AG04449 (cell line): ENCODE measurements around the gene MAP3K4.
A peak's percentile ranks its signal among the peaks of the same experiment; 100 is the strongest.

Source experiments
- CTCF ChIA-PET: fragments of 350-600 bp; formaldehyde crosslinking; extraction: SDS; loops from one replicate; lab custom pipeline; 2021; ENCODE audit warnings: antibody characterized with exemption; lab: Yijun Ruan, JAX
- POLR2A ChIA-PET: fragments of 400-600, 350-600 bp; formaldehyde crosslinking; extraction: SDS; loops from one replicate; lab custom pipeline; 2020; ENCODE audit warnings: antibody characterized with exemption, inconsistent platforms; lab: Yijun Ruan, JAX
- DNase-seq: peaks from one replicate; pipeline ENCODE4 v3.0.0-alpha.2; 2010; ENCODE audit warnings: low read depth, low spot score
- H3K4me3 ChIP-seq: 2 replicates; pipeline ENCODE4 v1.5.1; 2011; ENCODE audit warnings: low read depth, mild to moderate bottlenecking, control low read depth, low read length
- TF ChIP-seq, protein P1 (sequence below): IDR thresholded peaks from one replicate; pipeline ENCODE4 v1.5.1; 2011; ENCODE audit warnings: mild to moderate bottlenecking, moderate library complexity, low read length, control low read depth, inconsistent platforms; ENCODE audit not compliant: insufficient read depth; ENCODE audit errors: missing control alignments

Gene MAP3K4

GRCh38 chr6:161041274-161041673, 49.7 kb downstream of the MAP3K4 start:
- CTCF ChIA-PET = no interaction called here
- POLR2A ChIA-PET = no interaction called here
- H3K4me3 ChIP-seq = no peak overlapping the region
- no peak for DNase-seq
- TF ChIP-seq, protein P1, sequence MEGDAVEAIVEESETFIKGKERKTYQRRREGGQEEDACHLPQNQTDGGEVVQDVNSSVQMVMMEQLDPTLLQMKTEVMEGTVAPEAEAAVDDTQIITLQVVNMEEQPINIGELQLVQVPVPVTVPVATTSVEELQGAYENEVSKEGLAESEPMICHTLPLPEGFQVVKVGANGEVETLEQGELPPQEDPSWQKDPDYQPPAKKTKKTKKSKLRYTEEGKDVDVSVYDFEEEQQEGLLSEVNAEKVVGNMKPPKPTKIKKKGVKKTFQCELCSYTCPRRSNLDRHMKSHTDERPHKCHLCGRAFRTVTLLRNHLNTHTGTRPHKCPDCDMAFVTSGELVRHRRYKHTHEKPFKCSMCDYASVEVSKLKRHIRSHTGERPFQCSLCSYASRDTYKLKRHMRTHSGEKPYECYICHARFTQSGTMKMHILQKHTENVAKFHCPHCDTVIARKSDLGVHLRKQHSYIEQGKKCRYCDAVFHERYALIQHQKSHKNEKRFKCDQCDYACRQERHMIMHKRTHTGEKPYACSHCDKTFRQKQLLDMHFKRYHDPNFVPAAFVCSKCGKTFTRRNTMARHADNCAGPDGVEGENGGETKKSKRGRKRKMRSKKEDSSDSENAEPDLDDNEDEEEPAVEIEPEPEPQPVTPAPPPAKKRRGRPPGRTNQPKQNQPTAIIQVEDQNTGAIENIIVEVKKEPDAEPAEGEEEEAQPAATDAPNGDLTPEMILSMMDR = no peak

- no peak for DNase-seq
- no peak overlapping the region for H3K4me3 ChIP-seq
- CTCF ChIA-PET = no interaction called here
- TF ChIP-seq, protein P1 = no peak
- POLR2A ChIA-PET = no interaction called here
Measured at GRCh38 chr6:161044335-161044734, 52.8 kb downstream of the MAP3K4 start.

DNA sequence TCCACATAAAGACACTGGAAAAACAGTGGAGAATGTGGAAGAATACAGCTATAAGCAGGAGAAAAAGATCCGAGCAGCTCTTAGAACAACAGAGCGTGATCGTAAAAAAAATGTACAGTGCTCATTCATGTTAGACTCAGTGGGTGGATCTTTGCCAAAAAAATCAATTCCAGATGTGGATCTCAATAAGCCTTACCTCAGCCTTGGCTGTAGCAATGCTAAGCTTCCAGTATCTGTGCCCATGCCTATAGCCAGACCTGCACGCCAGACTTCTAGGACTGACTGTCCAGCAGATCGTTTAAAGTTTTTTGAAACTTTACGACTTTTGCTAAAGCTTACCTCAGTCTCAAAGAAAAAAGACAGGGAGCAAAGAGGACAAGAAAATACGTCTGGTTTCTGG, 57.1 kb downstream of the MAP3K4 start:
- POLR2A ChIA-PET = interaction anchor here (1.3 kb wide), 1 partner anchor 11 kb away, joined by 6 read pairs; no protein-coding TSS in a partner anchor

DNA sequence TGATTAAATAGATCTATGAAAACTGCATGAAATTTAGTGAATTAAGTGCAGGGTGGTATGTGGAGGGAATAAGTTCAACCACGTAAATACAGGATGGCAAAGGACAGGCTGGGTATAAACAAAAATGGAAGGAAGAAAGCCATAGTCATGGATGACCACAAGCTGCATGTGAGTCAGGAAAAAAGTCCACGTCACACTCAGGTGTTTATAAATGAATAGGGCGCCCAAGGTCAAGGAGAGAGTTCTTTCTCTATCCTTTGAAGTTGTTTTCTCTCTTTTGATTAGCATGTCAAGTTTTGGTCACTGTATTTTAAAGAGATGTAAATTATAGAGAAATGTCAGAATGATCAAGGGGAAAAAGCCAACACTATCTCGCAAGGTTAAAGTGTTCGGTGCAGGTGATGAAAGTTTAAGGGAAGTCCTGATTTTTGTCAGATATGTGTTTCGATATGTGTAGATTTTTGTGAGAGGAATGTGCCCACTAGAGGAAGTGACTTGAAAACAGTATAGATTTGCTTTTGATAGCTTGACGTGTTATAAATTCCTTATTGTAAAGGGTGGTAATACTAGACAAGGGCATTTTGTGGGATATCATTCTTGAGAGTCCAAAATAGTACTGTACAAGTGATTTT, 58.7 kb downstream of the MAP3K4 start:
- DNase-seq = no peak
- H3K4me3 ChIP-seq = no peak overlapping the region
- TF ChIP-seq, protein P1 = no peak
- ChIA-PET CTCF (interaction anchor here (1.7 to 1.8 kb wide), 2 partner anchors 8 to 120 kb away, joined by 4 to 5 read pairs; no protein-coding TSS in a partner anchor), POLR2A (interaction anchor here (0.7 kb wide), 1 partner anchor 26 kb away, joined by 3 read pairs; no protein-coding TSS in a partner anchor)

More for the DNA sequence above, 57.1 kb downstream of the MAP3K4 start:
- TF ChIP-seq, protein P1 = no peak
- CTCF ChIA-PET = interaction anchor here (1.0 to 2.4 kb wide), 6 partner anchors 10 to 325 kb away, joined by 3 to 6 read pairs (median 4); no protein-coding TSS in a partner anchor
- no peak overlapping the region for H3K4me3 ChIP-seq
- peak; percentile 21 for DNase-seq

- no peak overlapping the region for H3K4me3 ChIP-seq
- no peak for DNase-seq
- TF ChIP-seq, protein P1 = no peak
- CTCF ChIA-PET = no interaction called here
- POLR2A ChIA-PET = no interaction called here
Measured at GRCh38 chr6:161053103-161053502, 61.5 kb downstream of the MAP3K4 start.

GRCh38 chr6:161054876-161055275, 63.3 kb downstream of the MAP3K4 start:
- POLR2A ChIA-PET = no interaction called here
- TF ChIP-seq, protein P1 = no peak
- H3K4me3 ChIP-seq = no peak overlapping the region
- CTCF ChIA-PET = no interaction called here
- DNase-seq = no peak
